ENCODE data around the gene CFAP91.
"Not testable (repeated sequence)": the region's sequence is repeated elsewhere in the genome, so short reads cannot be mapped to it uniquely, and the experiment has no call there.

DNA sequence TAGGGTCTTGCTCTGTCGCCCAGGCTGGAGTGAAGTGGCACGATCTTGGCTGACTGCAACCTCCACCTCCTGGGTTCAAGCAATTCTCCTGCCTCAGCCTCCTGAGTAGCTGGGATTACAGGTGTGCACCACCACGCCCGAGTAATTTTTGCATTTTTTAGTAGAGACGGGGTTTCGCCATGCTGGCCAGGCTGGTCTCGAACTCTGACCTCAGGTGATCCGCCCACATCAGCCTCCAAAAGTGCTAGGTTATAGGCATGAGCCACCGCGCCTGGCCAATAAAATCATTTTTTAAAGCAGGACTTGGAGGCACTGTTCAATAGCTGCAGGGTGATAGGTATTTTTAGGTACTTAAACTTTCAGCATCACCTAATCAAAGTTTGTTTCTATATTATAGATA, 24.6 kb upstream of the CFAP91 start:
- TF ChIP-seq, protein P1, sequence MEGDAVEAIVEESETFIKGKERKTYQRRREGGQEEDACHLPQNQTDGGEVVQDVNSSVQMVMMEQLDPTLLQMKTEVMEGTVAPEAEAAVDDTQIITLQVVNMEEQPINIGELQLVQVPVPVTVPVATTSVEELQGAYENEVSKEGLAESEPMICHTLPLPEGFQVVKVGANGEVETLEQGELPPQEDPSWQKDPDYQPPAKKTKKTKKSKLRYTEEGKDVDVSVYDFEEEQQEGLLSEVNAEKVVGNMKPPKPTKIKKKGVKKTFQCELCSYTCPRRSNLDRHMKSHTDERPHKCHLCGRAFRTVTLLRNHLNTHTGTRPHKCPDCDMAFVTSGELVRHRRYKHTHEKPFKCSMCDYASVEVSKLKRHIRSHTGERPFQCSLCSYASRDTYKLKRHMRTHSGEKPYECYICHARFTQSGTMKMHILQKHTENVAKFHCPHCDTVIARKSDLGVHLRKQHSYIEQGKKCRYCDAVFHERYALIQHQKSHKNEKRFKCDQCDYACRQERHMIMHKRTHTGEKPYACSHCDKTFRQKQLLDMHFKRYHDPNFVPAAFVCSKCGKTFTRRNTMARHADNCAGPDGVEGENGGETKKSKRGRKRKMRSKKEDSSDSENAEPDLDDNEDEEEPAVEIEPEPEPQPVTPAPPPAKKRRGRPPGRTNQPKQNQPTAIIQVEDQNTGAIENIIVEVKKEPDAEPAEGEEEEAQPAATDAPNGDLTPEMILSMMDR (IDR thresholded peaks at IDR 0.05) = not testable (repeated sequence)
- TF ChIP-seq POLR2A (IDR thresholded peaks at IDR 0.05) = not testable (repeated sequence)

All from thyroid gland (tissue), 4 donors.